ENCODE data around the gene EEFSEC.

Gene EEFSEC

GRCh38 chr3:128452678-128453275, 299.5 kb downstream of the EEFSEC start:
- no peaks in the 10 kb centered on the region for H3K4me1 ChIP-seq (ENCODE audit: control insufficient read depth in 1 of 2, insufficient read depth in 2 of 2, low read length in 2 of 2)
- H3K27me3 ChIP-seq (ENCODE audit: control insufficient read depth in 1 of 2, insufficient read depth in 2 of 2, low read length in 2 of 2) = peaks cover 14 to 21% of the 10 kb centered on the region in 2 donors
- H3K9ac ChIP-seq (ENCODE audit: low read depth in 1 of 2, low read length in 2 of 2) = no peak overlapping the region
- no peaks in the 10 kb centered on the region for H3K36me3 ChIP-seq (ENCODE audit: control insufficient read depth in 1 of 2, insufficient read depth in 2 of 2, low read length in 2 of 2)
- no peak overlapping the region for H3K4me3 ChIP-seq (ENCODE audit: low read depth in 1 of 2, low read length in 2 of 2)
- no peaks in the 10 kb centered on the region for H3K9me3 ChIP-seq (ENCODE audit: control insufficient read depth in 1 of 2, low read length in 2 of 2)
- no peak overlapping the region for H3K27ac ChIP-seq (ENCODE audit: low read depth, low read length)

DNA sequence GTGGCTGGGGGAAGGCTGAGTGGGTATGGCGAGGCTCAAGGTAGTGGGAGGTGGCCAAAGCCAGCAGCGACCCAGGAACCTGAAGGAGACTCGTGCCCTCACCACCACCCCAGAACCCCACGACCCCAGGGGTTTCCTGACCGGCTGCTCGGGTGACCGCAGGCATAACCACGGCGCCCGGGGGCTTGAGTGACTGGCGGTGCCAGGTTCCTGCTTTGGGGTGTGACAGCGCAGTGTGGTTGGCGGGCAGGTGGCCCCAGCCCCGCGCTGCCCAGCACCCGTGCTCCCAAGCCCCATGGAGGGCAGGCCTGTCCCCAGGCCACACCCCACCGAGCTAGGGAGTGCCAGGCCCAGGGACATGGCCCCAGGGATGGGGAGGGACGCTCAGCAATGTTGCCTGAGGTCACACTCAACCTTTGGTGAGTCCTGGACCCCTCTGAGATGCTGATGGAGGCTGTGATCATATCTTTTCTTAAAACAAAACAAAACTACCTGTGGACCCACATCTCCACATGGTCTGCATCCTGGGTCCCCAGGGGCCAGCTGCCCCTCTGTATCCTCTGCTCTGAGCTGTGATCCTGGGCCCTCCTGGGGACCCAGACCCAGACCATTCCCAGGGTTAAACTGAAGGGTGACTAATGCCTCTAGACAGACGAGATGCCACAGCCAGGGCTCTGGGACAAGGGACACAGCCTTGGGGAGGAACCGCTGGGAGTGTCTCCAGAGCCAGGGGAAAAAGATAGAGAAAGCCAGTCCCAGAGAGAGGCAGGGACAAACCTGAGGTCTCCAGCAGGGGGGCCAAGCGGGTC, 300.4 kb downstream of the EEFSEC start:
- no peak overlapping the region for H3K4me3 ChIP-seq (ENCODE audit: low read depth in 1 of 2, low read length in 2 of 2)
- H3K27me3 ChIP-seq (ENCODE audit: control insufficient read depth in 1 of 2, insufficient read depth in 2 of 2, low read length in 2 of 2) = peaks cover 16 to 21% of the 10 kb centered on the region in 2 donors
- H3K36me3 ChIP-seq (ENCODE audit: control insufficient read depth in 1 of 2, insufficient read depth in 2 of 2, low read length in 2 of 2) = no peaks in the 10 kb centered on the region
- no peak overlapping the region for H3K9ac ChIP-seq (ENCODE audit: low read depth in 1 of 2, low read length in 2 of 2)
- no peak overlapping the region for H3K27ac ChIP-seq (ENCODE audit: low read depth, low read length)
- H3K9me3 ChIP-seq (ENCODE audit: control insufficient read depth in 1 of 2, low read length in 2 of 2) = no peaks in the 10 kb centered on the region
- no peaks in the 10 kb centered on the region for H3K4me1 ChIP-seq (ENCODE audit: control insufficient read depth in 1 of 2, insufficient read depth in 2 of 2, low read length in 2 of 2)

DNA sequence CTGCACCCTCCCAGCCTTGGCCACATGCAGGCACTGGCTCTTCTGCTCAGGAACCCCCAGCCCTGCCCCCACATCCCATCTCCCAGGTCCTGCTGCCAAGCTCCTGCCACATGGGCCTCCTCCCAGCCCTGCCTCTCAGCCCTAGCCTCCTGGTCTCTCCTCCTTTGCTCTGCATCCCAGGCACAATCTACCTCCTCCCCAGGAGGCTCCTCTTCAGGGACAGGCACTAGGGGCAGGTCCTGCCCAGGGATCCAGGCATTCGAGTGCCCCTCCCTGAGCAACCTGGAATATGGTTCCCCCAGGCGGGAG, 301.0 kb downstream of the EEFSEC start:
- Histone ChIP-seq H3K36me3 (ENCODE audit: control insufficient read depth in 1 of 2, insufficient read depth in 2 of 2, low read length in 2 of 2) (no peaks in the 10 kb centered on the region), H3K4me3 (ENCODE audit: low read depth in 1 of 2, low read length in 2 of 2) (no peak overlapping the region), H3K9me3 (ENCODE audit: control insufficient read depth in 1 of 2, low read length in 2 of 2) (no peaks in the 10 kb centered on the region), H3K27ac (ENCODE audit: low read depth, low read length) (no peak overlapping the region), H3K4me1 (ENCODE audit: control insufficient read depth in 1 of 2, insufficient read depth in 2 of 2, low read length in 2 of 2) (no peaks in the 10 kb centered on the region), H3K9ac (ENCODE audit: low read depth in 1 of 2, low read length in 2 of 2) (no peak overlapping the region), H3K27me3 (ENCODE audit: control insufficient read depth in 1 of 2, insufficient read depth in 2 of 2, low read length in 2 of 2) (peaks cover 16 to 21% of the 10 kb centered on the region in 2 donors)

DNA sequence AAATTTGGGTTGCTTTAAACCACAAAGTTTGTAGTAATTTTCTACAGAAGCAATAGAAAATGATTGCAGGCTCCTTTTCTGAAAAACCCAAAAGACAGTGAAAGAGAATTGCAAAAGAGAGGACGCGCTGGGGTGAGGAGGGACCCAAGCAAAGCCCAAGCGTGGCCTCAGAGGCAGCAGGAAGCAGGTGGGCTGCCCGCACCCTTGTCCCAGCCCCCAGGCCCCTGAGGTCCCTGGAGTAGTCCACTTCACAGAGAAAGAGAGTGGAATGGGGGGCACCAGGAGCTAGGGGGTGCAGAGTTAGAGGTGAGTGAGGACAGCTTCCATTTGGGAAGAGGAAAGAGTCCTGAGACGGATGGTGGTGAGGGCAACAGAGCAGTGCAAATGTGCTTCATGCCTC, 301.8 kb downstream of the EEFSEC start:
- peaks cover 16 to 21% of the 10 kb centered on the region in 2 donors for H3K27me3 ChIP-seq (ENCODE audit: control insufficient read depth in 1 of 2, insufficient read depth in 2 of 2, low read length in 2 of 2)
- no peak overlapping the region for H3K9ac ChIP-seq (ENCODE audit: low read depth in 1 of 2, low read length in 2 of 2)
- no peak overlapping the region for H3K4me3 ChIP-seq (ENCODE audit: low read depth in 1 of 2, low read length in 2 of 2)
- H3K9me3 ChIP-seq (ENCODE audit: control insufficient read depth in 1 of 2, low read length in 2 of 2) = no peaks in the 10 kb centered on the region
- H3K4me1 ChIP-seq (ENCODE audit: control insufficient read depth in 1 of 2, insufficient read depth in 2 of 2, low read length in 2 of 2) = no peaks in the 10 kb centered on the region
- no peak overlapping the region for H3K27ac ChIP-seq (ENCODE audit: low read depth, low read length)
- H3K36me3 ChIP-seq (ENCODE audit: control insufficient read depth in 1 of 2, insufficient read depth in 2 of 2, low read length in 2 of 2) = no peaks in the 10 kb centered on the region

GRCh38 chr3:128455786-128456748, 302.8 kb downstream of the EEFSEC start:
- no peak overlapping the region for H3K4me3 ChIP-seq (ENCODE audit: low read depth in 1 of 2, low read length in 2 of 2)
- no peak overlapping the region for H3K9ac ChIP-seq (ENCODE audit: low read depth in 1 of 2, low read length in 2 of 2)
- H3K27ac ChIP-seq (ENCODE audit: low read depth, low read length) = no peak overlapping the region
- H3K4me1 ChIP-seq (ENCODE audit: control insufficient read depth in 1 of 2, insufficient read depth in 2 of 2, low read length in 2 of 2) = no peaks in the 10 kb centered on the region
- no peaks in the 10 kb centered on the region for H3K9me3 ChIP-seq (ENCODE audit: control insufficient read depth in 1 of 2, low read length in 2 of 2)
- peaks cover 16 to 21% of the 10 kb centered on the region in 2 donors for H3K27me3 ChIP-seq (ENCODE audit: control insufficient read depth in 1 of 2, insufficient read depth in 2 of 2, low read length in 2 of 2)
- H3K36me3 ChIP-seq (ENCODE audit: control insufficient read depth in 1 of 2, insufficient read depth in 2 of 2, low read length in 2 of 2) = no peaks in the 10 kb centered on the region

GRCh38 chr3:128456776-128457715, 303.8 kb downstream of the EEFSEC start:
- H3K9ac ChIP-seq (ENCODE audit: low read depth in 1 of 2, low read length in 2 of 2) = no peak overlapping the region
- no peaks in the 10 kb centered on the region for H3K36me3 ChIP-seq (ENCODE audit: control insufficient read depth in 1 of 2, insufficient read depth in 2 of 2, low read length in 2 of 2)
- H3K4me3 ChIP-seq (ENCODE audit: low read depth in 1 of 2, low read length in 2 of 2) = no peak overlapping the region
- H3K27me3 ChIP-seq (ENCODE audit: control insufficient read depth in 1 of 2, insufficient read depth in 2 of 2, low read length in 2 of 2) = peaks cover 16 to 18% of the 10 kb centered on the region in 2 donors
- no peak overlapping the region for H3K27ac ChIP-seq (ENCODE audit: low read depth, low read length)
- H3K9me3 ChIP-seq (ENCODE audit: control insufficient read depth in 1 of 2, low read length in 2 of 2) = no peaks in the 10 kb centered on the region
- no peaks in the 10 kb centered on the region for H3K4me1 ChIP-seq (ENCODE audit: control insufficient read depth in 1 of 2, insufficient read depth in 2 of 2, low read length in 2 of 2)

DNA sequence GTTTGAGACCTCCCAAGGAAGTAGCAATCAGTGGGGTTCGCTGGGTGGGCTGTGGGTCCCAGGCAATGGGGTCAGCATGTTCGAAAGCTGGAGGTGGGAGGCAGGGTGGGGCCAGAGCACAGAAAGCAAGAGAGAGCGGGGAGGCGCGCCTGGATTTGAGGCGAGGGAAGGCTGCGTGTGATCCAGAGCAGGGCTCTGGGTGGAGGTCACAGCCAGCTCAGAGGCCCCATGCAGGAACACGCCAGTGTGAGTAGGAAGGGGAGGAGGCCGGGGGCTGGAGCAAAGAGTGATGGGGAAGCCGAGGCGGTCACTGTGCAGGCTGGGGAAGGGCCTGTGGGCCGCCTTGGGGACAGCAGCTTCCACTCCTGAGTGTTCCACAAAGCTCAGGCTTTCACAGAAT, 304.7 kb downstream of the EEFSEC start:
- Histone ChIP-seq H3K36me3 (ENCODE audit: control insufficient read depth in 1 of 2, insufficient read depth in 2 of 2, low read length in 2 of 2) (no peaks in the 10 kb centered on the region), H3K9me3 (ENCODE audit: control insufficient read depth in 1 of 2, low read length in 2 of 2) (no peaks in the 10 kb centered on the region)

More for the DNA sequence above, 304.7 kb downstream of the EEFSEC start:
- H3K4me3 ChIP-seq (ENCODE audit: low read depth in 1 of 2, low read length in 2 of 2) = no peak overlapping the region
- H3K9ac ChIP-seq (ENCODE audit: low read depth in 1 of 2, low read length in 2 of 2) = no peak overlapping the region
- no peaks in the 10 kb centered on the region for H3K4me1 ChIP-seq (ENCODE audit: control insufficient read depth in 1 of 2, insufficient read depth in 2 of 2, low read length in 2 of 2)
- peaks cover 16 to 18% of the 10 kb centered on the region in 2 donors for H3K27me3 ChIP-seq (ENCODE audit: control insufficient read depth in 1 of 2, insufficient read depth in 2 of 2, low read length in 2 of 2)
- H3K27ac ChIP-seq (ENCODE audit: low read depth, low read length) = no peak overlapping the region
